Measurements from ENCODE around the gene DSCAML1.

Gene DSCAML1

GRCh38 chr11:117690484-117691217 lies 106.4 kb downstream of the DSCAML1 start:
- no peak for DNase-seq (ENCODE audit: low read depth)

DNA sequence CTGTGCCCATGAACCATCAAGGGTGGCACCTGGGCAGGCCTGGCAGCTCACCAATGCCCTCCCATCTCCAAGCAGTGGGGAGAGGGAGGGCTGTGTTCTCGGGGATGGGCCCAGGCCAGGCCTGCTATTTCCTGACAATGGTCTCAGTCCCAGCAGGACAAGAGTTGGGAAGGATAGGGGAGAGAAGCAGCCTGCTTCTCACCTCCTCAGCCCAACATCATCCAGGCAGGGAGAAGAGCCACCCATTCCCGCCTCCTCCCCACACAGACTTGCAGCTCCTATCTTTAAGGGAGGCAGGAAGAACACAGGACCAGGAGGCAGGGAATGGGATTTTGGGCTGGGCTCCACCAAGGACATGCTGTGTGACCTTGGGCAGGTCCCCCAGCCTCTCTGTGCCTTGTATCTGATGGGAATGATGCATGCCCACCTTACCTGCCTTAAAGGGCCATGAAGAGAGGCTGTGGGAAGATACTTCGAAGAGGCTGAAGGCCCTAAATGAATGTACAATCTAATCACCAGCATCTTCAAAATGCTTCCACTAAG lies 108.7 kb downstream of the DSCAML1 start:
- no peak for DNase-seq (ENCODE audit: low read depth)

- no peak for DNase-seq (ENCODE audit: low read depth)
Measured at GRCh38 chr11:117687776-117688175, 109.2 kb downstream of the DSCAML1 start.

GRCh38 chr11:117686711-117687110 lies 110.3 kb downstream of the DSCAML1 start:
- no peak for DNase-seq (ENCODE audit: low read depth)

GRCh38 chr11:117685566-117685965 lies 111.5 kb downstream of the DSCAML1 start:
- no peak for DNase-seq (ENCODE audit: low read depth)

GRCh38 chr11:117684731-117685130 lies 112.3 kb downstream of the DSCAML1 start:
- no peak for DNase-seq (ENCODE audit: low read depth)

DNA sequence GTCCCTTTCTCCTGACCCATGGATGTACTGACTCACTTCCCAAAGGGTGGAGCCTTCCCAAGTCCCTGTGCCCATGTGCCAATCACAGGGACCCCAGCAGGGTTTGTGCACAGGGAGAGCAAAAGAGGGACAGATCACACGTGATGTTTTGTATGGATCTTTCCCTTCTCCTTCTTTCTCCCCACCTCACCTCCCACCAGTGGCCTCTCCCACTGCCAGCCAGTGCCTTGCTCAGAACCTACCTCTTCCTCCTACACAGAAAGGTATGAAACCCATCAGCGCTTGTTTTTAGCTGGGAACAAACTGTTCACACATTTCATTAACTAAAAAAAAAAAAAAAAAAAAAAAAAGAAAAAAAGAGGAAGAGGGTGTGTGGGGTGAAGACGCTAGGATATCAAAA lies 112.9 kb downstream of the DSCAML1 start:
- no peak for DNase-seq (ENCODE audit: low read depth)

GRCh38 chr11:117681438-117681837 lies 115.6 kb downstream of the DSCAML1 start:
- DNase-seq (ENCODE audit: low read depth) = no peak

DNA sequence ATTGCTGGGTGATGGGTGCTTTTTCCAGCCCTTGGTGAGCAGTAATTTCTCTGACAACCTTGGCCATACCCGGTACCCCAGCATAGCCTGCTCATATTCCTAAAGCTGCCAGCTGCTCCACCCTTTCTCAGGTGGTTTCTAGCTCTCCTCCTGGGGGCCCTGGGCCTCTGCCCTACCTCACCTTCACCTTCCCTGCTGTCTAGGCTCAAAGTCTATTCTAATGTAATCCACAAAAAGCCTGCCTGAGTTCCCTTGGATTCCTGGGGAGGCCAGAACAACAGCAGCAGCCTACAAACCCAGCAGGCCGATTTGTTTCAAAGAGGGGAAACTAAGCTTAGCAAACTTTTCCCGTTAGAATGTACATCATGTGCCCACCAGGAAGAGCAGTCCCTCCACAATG lies 117.6 kb downstream of the DSCAML1 start:
- DNase-seq (ENCODE audit: low read depth) = no peak

GRCh38 chr11:117678658-117679406 lies 118.2 kb downstream of the DSCAML1 start:
- no peak for DNase-seq (ENCODE audit: low read depth)

- no peak for DNase-seq (ENCODE audit: low read depth)
Measured at GRCh38 chr11:117677729-117678310, 119.2 kb downstream of the DSCAML1 start.

GRCh38 chr11:117676501-117676900 lies 120.5 kb downstream of the DSCAML1 start:
- no peak for DNase-seq (ENCODE audit: low read depth)

GRCh38 chr11:117673602-117674001 lies 123.4 kb downstream of the DSCAML1 start:
- no peak for DNase-seq (ENCODE audit: low read depth)

DNA sequence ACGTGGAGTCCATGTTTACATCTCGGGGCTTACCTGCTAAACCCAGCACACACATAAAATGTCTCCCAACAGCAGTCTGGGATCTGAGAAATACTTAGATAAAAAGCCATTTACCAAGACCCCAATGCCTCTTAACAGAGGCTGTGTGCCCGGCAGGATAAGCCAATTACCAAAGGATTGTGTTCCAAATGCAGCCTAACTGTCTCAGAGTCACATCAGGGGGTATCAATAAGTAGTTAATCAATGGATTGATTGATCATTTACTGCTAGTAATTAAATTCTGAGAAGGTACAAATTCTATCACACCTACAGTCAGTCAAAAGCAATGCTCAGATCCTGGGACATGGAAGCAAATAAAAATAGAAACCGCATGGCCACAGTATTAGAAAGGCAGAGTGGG lies 125.6 kb downstream of the DSCAML1 start:
- no peak for DNase-seq (ENCODE audit: low read depth)

DNA sequence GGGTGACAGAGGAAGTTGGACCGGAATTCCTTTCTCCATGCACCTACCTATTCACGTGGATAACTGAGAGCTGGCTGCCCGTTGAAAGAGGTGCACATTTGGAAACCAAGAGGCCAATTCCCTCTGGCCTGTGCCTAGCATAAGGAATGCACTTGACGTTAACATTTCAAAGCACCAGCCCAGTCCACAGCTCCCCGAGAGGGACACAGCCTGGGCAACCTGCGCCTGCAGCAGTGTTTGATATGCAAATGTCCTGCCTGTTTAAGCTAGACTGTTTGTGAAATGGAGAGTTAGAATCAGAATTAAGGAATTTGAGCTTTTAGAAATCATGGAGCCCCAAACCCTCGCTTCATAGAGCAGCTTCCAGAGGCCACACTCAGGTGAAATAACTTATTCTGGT lies 126.1 kb downstream of the DSCAML1 start:
- no peak for DNase-seq (ENCODE audit: low read depth)

- DNase-seq (ENCODE audit: low read depth) = no peak
Measured at GRCh38 chr11:117670443-117670842, 126.6 kb downstream of the DSCAML1 start.

- DNase-seq (ENCODE audit: low read depth) = no peak
Measured at GRCh38 chr11:117669616-117670015, 127.4 kb downstream of the DSCAML1 start.

DNA sequence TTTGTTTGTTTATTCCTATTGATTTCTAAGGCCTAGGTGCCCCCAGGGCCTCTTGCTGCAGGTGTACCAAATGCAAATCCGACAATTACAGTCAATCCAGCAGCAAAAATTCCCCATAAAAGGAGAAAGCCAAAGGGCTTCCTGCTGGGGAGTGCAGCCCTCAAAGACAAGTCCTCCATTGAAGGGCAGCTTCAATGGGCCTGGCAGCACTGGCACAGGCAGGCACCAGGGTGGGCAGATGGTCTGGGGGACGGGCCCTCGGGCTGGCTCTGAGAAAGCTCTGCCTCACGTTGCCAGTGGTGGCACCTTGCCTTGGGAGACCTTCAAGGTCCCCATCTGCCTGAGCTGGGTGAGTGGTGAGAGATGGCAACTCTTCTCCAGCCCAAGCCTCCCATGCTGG lies 128.0 kb downstream of the DSCAML1 start:
- no peak for DNase-seq (ENCODE audit: low read depth)

DNA sequence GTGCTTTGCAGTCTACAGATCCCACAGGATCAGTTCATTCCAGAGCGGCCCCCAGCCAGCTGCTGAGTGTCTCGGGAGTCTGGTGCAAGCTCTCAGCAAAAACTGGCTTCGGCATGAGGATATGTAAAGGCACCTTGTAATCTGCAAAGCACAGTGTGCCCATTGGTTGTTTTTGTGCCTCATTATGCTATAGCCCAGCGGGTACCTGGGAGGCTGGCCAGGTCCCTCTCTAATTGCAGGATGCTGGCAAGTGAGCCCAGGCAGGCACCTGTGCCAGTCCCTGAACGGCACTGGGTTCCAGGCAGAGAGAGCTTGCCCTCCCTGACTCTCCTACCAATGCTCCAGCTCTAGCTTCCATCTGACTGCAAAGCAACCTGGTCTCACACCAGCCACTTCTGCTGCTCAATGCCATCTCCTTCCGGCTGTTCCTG lies 128.7 kb downstream of the DSCAML1 start:
- no peak for DNase-seq (ENCODE audit: low read depth)

GRCh38 chr11:117664897-117665296 lies 132.1 kb downstream of the DSCAML1 start:
- DNase-seq (ENCODE audit: low read depth) = no peak

GRCh38 chr11:117663821-117664220 lies 133.2 kb downstream of the DSCAML1 start:
- DNase-seq (ENCODE audit: low read depth) = no peak

DNA sequence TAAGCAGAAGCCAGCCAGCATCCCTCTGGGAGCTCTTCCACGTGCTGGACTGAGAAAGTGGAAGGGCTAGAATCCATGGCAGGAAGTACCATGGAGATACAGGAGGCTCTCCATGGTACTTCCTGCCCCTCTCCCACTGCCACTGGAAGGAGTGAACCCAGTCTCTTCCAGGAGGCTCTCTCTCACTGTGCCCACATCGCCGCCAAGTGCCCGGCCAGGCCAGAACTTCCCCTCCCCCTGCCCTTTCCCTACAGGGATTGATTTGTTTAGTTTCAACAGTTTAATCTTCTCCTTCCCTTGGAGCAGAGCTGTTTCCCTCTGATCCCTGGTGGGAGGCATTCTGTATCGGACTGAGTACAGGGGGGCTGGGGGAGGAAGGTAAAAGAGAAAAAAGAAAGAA lies 133.6 kb downstream of the DSCAML1 start:
- no peak for DNase-seq (ENCODE audit: low read depth)
